Tibial nerve (tissue), 4 donors: Measurements from ENCODE around the gene STAT5A. TPM values are rescaled to one million over a fixed set of nuclear protein-coding genes. Genes with fewer than 3 reads are reported as not detected.

ENCODE experiments used
- DNase-seq, 2 donors: peaks; one replicate each; pipeline ENCODE4 v3.0.0-alpha.2; 2019; ENCODE audit warnings: low spot score in 2 of 2
- H3K27ac ChIP-seq, 4 donors: fragments of 200-600 bp; sonication (generic) in 3 of 4; one replicate each; pipeline ENCODE4 v1.5.1; 2017 to 2019; ENCODE audit warnings: mild to moderate bottlenecking in 1 of 4
- H3K27me3 ChIP-seq, 2 donors: fragments of 200-600 bp; sonication (generic) in 1 of 2; one replicate each; pipeline versions ENCODE4 v1.5.1 to v1.6.0; 2017 to 2019
- H3K36me3 ChIP-seq, 3 donors: fragments of 200-600 bp; sonication (generic); one replicate each; pipeline ENCODE4 v1.5.1; 2018 to 2019
- H3K4me1 ChIP-seq, 4 donors: fragments of 200-600 bp; sonication (generic) in 3 of 4; one replicate each; pipeline ENCODE4 v1.5.1; 2017 to 2019
- H3K4me3 ChIP-seq, 4 donors: fragments of 200-600 bp; sonication (generic) in 3 of 4; one replicate each; pipeline ENCODE4 v1.5.1; 2017 to 2019; ENCODE audit warnings: mild to moderate bottlenecking in 1 of 4, moderate library complexity in 1 of 4
- H3K9me3 ChIP-seq, 4 donors: fragments of 200-600 bp; sonication (generic) in 3 of 4; one replicate each; pipeline ENCODE4 v1.5.1; 2017 to 2019
- EP300 ChIP-seq, 2 donors: sonication (generic); formaldehyde crosslinking; IDR thresholded peaks; one replicate each; pipeline ENCODE4 v1.6.1; 2017; ENCODE audit warnings: antibody characterized with exemption in 2 of 2, mild to moderate bottlenecking in 1 of 2
- POLR2A ChIP-seq, 2 donors: fragments of 450-650 bp; IDR thresholded peaks; one replicate each; pipeline ENCODE4 v1.6.1; 2017; ENCODE audit warnings: antibody characterized with exemption in 2 of 2, mild to moderate bottlenecking in 2 of 2, moderate library complexity in 2 of 2
- WGBS, 2 donors: methylation state at CpG; one replicate each; pipeline ENCODE4 v1.1.5; 2018; 5-methylcytosine and 5-hydroxymethylcytosine counted together
- total RNA-seq, 4 donors: library from RNA; depleted of rRNA; stranded (reverse); fragments of >200 nt; gene quantifications; one replicate each; pipeline ENCODE4 v1.1.0, GENCODE V29; 2016
- TF ChIP-seq, protein P1 (sequence below), 5 experiments: fragments of 200-600 bp in 3 of 5; fragments of 450-650 bp in 2 of 5; sonication (generic) in 3 of 5; IDR thresholded peaks; one replicate each; pipeline ENCODE4 v1.5.1; 2016 to 2019; ENCODE audit warnings: antibody characterized with exemption in 5 of 5, mild to moderate bottlenecking in 3 of 5, moderate library complexity in 2 of 5

The STAT5A gene
- total RNA-seq, 4 donors from 2014 or later: 95.2 to 150 (median 127) TPM

DNA sequence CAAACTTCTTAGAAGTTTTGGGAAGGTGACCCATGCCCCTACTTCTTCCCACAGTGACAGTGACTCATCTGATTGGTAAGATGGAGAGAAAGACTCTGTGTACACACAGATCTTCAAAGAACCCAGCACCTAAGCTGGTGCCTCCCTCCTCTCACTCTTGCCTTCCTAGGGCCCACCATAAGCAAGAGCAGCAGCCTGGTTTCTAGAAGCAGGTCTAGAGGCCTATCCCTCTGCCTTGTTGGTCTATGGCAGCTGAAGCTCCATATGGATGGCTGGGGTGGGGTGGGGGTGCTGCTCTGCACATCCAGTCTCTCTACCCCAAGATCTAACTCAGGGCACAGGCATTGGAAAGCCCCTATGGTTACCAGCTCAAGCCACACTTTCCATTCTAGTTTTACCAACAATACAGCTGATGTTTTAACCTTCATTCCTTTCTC lies 52.4 kb downstream of the STAT5A start:
- peaks cover 2 to 94% (median 5%) of the 10 kb centered on the region in 3 donors for H3K36me3 ChIP-seq
- no peak overlapping the region for H3K4me3 ChIP-seq
- peak overlapping the region in 2 of 4 donors; percentile 0 to 1 for H3K27ac ChIP-seq
- TF ChIP-seq, protein P1, sequence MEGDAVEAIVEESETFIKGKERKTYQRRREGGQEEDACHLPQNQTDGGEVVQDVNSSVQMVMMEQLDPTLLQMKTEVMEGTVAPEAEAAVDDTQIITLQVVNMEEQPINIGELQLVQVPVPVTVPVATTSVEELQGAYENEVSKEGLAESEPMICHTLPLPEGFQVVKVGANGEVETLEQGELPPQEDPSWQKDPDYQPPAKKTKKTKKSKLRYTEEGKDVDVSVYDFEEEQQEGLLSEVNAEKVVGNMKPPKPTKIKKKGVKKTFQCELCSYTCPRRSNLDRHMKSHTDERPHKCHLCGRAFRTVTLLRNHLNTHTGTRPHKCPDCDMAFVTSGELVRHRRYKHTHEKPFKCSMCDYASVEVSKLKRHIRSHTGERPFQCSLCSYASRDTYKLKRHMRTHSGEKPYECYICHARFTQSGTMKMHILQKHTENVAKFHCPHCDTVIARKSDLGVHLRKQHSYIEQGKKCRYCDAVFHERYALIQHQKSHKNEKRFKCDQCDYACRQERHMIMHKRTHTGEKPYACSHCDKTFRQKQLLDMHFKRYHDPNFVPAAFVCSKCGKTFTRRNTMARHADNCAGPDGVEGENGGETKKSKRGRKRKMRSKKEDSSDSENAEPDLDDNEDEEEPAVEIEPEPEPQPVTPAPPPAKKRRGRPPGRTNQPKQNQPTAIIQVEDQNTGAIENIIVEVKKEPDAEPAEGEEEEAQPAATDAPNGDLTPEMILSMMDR (IDR thresholded peaks at IDR 0.05): no peak
- TF ChIP-seq EP300 (IDR thresholded peaks at IDR 0.05): no peak
- TF ChIP-seq POLR2A (IDR thresholded peaks at IDR 0.05): no peak
- no peaks in the 10 kb centered on the region for H3K9me3 ChIP-seq
- H3K27me3 ChIP-seq: no peaks in the 10 kb centered on the region
- peaks cover 0 to 10% (median 0%) of the 10 kb centered on the region in 4 donors for H3K4me1 ChIP-seq
- DNase-seq: no peak

DNA sequence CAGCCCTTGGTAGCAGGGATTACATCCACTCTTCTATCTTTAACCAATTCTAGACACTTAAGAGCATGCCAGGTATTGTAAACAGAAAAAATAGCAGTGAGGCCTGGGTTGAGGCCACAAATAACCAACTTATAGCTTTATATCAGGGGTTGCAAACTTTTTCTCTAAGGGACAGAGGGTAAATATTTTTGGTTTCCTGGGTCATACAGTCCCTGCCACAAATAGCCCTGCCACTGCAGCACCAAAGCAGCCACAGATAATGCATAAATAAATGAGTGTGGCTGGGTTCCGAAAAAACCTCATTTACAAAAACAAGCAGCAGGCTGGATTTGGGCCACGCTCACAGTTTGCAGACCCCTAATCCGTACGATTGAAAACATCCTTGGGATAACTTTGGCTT lies 53.3 kb downstream of the STAT5A start:
- TF ChIP-seq POLR2A (IDR thresholded peaks at IDR 0.05): no peak
- WGBS, 2 donors: 73 to 83% methylated on average over 4 of the region's 4 CpGs
- no peaks in the 10 kb centered on the region for H3K27me3 ChIP-seq
- peaks cover 0 to 94% (median 5%) of the 10 kb centered on the region in 3 donors for H3K36me3 ChIP-seq
- H3K27ac ChIP-seq: no peak overlapping the region
- no peak overlapping the region for H3K4me3 ChIP-seq
- peaks cover 0 to 18% (median 2%) of the 10 kb centered on the region in 4 donors for H3K4me1 ChIP-seq
- H3K9me3 ChIP-seq: no peaks in the 10 kb centered on the region
- DNase-seq: no peak

DNA sequence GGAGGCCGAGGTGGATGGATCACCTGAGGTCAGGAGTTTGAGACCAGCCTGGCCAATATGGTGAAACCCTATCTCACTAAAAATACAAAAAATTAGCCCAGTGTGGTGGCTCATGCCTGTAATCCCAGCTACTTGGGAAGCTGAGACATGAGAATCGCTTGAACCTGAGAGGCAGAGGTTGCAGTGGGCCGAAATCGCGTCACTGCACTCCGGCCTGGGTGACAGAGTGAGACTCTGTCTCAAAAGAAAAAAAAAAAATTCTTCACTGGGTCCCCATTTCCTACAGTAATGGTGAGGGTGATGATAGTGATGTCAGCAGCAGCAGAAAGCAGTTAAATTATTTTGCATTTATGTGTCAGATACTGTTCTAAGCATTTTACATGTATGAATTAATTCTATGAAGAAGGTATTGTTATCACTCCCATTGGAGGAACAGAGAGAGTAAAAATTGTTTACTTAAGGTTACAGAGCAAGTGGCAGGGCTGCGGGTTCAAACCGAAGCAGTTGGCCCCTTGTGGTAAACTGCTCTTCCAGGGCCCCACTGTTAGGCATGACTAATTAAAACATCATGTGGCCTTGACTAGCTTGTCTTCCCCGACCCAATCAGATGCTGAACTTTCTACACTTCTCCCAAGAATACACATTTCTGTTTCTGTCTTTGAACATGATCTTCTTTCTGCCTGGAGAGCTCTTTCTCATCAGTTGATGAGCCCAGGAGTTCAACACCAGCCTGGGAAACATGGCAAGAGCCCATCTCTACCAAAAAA lies 54.1 kb downstream of the STAT5A start:
- 73 to 80% methylated on average over 9 of the region's 9 CpGs for WGBS, 2 donors
- Histone ChIP-seq H3K4me1 (peaks cover 0 to 26% (median 4%) of the 10 kb centered on the region in 4 donors), H3K36me3 (peaks cover 0 to 88% (median 5%) of the 10 kb centered on the region in 3 donors), H3K27me3 (no peaks in the 10 kb centered on the region), H3K9me3 (no peaks in the 10 kb centered on the region), H3K27ac (no peak overlapping the region), H3K4me3 (no peak overlapping the region)
- no peak for DNase-seq
- TF ChIP-seq POLR2A (IDR thresholded peaks at IDR 0.05) (no peak), EP300 (IDR thresholded peaks at IDR 0.05) (no peak)
- TF ChIP-seq, protein P1 (IDR thresholded peaks at IDR 0.05): no peak

DNA sequence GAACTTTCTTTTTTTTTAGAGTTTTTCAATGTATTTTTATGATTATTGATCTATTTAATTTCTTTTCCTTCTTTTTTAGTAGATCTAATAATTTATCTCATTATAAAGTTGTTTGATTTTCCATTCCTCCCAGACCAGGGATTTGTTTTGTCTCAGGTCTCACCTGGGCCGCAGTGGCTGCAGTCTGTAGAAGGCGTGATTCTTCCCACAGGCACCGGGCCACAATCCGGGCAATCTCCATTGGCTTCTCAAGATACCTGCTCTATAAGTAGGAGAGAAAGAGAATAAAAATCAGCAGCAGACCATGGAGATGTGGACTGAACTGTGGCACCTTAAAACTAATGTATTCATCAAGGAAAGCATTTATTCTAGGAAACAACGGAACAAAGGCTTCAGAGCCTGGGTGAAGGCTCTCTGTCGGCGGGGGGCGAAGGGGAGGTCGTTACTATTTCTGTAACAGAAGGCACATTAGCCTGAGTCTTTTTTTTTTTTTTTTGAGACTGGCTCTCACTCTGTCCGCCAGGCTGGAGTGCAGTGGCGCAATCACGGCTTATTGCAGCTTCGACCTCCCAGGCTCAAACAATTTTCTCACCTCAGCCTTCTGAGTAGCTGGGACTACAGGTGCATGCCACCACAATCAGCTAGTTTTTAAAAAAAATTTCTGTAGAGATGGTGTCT lies 57.2 kb downstream of the STAT5A start:
- no peak overlapping the region for H3K27ac ChIP-seq
- peaks cover 0 to 63% (median 3%) of the 10 kb centered on the region in 3 donors for H3K36me3 ChIP-seq
- no peak for DNase-seq
- no peaks in the 10 kb centered on the region for H3K9me3 ChIP-seq
- H3K4me3 ChIP-seq: no peak overlapping the region
- H3K27me3 ChIP-seq: no peaks in the 10 kb centered on the region
- TF ChIP-seq POLR2A (IDR thresholded peaks at IDR 0.05): no peak
- TF ChIP-seq, protein P1 (IDR thresholded peaks at IDR 0.05): no peak
- TF ChIP-seq EP300 (IDR thresholded peaks at IDR 0.05): no peak
- 66 to 74% methylated on average over 13 of the region's 13 CpGs for WGBS, 2 donors
- H3K4me1 ChIP-seq: peaks cover 0 to 45% (median 9%) of the 10 kb centered on the region in 4 donors

DNA sequence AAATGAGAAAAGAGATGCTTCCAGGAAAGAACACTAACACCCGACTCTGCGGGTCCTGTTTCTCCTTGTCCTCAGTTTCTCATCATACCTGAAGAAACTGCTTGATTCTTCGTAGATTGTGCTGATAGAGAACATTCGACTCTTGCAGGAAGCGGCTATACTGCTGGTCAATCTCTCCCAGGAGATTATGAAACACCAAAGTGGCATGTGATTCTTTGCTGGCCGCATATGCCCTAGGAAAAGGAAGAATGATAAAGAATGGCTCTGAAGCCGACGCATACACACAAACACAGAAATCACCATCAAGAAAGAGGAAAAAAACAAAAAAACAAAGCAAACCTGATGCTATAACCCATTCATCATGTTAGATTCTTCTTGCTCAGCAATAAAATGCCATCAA lies 58.2 kb downstream of the STAT5A start:
- H3K36me3 ChIP-seq: peaks cover 0 to 53% (median 3%) of the 10 kb centered on the region in 3 donors
- peak overlapping the region in 1 of 4 donors; percentile 28 for H3K27ac ChIP-seq

More for the DNA sequence above, 58.2 kb downstream of the STAT5A start:
- Histone ChIP-seq H3K4me3 (no peak overlapping the region), H3K9me3 (no peaks in the 10 kb centered on the region), H3K27me3 (no peaks in the 10 kb centered on the region), H3K4me1 (peaks cover 0 to 47% (median 9%) of the 10 kb centered on the region in 4 donors)
- TF ChIP-seq, protein P1 (IDR thresholded peaks at IDR 0.05): no peak
- WGBS, 2 donors: 86 to 90% methylated on average over 8 of the region's 8 CpGs
- DNase-seq: no peak
